WI38 (cell line): ENCODE data around the gene AADAC.
"Not testable (repeated sequence)": the region's sequence is repeated elsewhere in the genome, so short reads cannot be mapped to it uniquely, and the experiment has no call there.

Experiments
- H3K4me3 ChIP-seq: 2 replicates; pipeline ENCODE4 v1.5.1; 2011; ENCODE audit warnings: low read depth, mild to moderate bottlenecking, control low read depth, low read length
- TF ChIP-seq, protein P1 (sequence below): IDR thresholded peaks from 2 replicates; pipeline ENCODE4 v1.5.1; 2012; ENCODE audit warnings: low read depth, mild to moderate bottlenecking, control low read depth, low read length

Gene AADAC, protein sequence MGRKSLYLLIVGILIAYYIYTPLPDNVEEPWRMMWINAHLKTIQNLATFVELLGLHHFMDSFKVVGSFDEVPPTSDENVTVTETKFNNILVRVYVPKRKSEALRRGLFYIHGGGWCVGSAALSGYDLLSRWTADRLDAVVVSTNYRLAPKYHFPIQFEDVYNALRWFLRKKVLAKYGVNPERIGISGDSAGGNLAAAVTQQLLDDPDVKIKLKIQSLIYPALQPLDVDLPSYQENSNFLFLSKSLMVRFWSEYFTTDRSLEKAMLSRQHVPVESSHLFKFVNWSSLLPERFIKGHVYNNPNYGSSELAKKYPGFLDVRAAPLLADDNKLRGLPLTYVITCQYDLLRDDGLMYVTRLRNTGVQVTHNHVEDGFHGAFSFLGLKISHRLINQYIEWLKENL

DNA sequence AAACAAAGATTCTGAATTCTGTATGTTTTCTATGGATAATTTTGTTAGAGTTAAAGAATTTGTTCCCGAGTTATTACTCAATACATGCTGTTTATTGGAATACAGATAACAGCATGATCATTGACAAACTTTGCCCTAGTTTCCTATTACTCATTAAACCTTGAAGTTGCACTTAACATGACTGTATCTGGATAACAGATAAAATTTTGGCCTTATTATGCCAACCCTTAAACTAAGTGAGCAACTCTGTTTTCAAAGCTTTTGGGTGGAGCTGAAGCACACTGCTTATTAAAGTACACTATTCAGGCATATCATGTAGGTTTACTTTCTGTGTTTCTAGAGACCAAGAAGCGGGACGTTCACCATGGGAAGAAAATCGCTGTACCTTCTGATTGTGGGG lies at the start of gene AADAC:
TSS of gene AADAC (plus strand) at position 318 of the 400 bp plus-strand sequence. CDS start at position 365, 47 bp downstream.
- TF ChIP-seq, protein P1, sequence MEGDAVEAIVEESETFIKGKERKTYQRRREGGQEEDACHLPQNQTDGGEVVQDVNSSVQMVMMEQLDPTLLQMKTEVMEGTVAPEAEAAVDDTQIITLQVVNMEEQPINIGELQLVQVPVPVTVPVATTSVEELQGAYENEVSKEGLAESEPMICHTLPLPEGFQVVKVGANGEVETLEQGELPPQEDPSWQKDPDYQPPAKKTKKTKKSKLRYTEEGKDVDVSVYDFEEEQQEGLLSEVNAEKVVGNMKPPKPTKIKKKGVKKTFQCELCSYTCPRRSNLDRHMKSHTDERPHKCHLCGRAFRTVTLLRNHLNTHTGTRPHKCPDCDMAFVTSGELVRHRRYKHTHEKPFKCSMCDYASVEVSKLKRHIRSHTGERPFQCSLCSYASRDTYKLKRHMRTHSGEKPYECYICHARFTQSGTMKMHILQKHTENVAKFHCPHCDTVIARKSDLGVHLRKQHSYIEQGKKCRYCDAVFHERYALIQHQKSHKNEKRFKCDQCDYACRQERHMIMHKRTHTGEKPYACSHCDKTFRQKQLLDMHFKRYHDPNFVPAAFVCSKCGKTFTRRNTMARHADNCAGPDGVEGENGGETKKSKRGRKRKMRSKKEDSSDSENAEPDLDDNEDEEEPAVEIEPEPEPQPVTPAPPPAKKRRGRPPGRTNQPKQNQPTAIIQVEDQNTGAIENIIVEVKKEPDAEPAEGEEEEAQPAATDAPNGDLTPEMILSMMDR: no peak
- H3K4me3 ChIP-seq: no peak within 1 kb of the TSS

DNA sequence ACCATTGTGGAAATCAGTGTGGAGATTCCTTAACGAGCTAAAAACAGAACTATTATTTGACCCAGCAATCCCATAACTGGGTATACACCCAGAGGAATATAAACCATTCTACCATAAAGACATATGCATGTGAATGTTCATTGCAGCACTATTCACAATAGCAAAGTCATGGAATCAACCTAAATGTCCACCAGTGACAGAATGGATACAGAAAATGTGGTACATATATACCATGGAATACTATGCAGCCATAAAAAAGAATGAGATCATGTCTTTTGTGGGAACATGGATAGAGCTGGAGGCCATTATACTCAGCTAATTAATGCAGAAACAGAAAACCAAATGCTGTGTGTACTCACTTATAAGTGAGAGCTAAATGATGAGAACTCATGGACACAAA lies 49.2 kb upstream of the AADAC start:
- H3K4me3 ChIP-seq: not testable (repeated sequence)

DNA sequence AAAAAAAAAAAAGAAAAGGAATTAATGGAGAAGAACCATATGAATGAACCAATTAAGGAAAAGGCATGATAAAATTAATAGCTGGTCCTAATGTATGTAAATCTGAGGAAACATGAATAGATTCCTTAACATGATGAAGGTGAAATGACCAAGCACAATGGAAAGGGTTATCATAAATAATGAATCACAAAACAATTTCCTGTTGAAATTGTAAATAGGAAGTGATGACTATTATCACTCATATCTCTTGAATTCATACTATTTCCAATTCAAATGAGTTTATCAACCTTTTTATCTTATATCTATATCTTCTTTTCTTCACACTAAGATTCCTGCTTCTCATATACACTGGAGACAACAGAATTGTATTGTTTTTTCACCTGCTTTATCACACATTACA lies 48.2 kb upstream of the AADAC start:
- TF ChIP-seq, protein P1: no peak
- no peak overlapping the region for H3K4me3 ChIP-seq

DNA sequence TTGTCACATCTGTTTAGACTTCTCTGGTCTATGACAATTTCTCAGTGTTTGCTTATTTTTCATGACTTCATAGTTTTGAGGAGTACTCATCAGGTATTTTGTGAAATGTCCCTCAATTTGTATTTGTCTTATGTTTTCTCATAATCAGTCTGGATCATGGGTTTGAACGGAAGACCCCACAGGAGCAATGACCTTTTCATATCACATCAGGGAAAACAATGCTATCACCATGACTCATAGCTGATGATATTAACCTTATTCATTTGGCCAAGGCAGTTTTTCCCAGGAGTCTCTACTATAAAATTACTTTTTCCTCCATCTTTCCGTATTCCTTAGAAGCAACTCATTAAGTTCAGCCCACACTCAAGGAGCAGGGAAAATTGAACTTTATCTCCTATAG lies 47.5 kb upstream of the AADAC start:
- TF ChIP-seq, protein P1: no peak
- no peak overlapping the region for H3K4me3 ChIP-seq

DNA sequence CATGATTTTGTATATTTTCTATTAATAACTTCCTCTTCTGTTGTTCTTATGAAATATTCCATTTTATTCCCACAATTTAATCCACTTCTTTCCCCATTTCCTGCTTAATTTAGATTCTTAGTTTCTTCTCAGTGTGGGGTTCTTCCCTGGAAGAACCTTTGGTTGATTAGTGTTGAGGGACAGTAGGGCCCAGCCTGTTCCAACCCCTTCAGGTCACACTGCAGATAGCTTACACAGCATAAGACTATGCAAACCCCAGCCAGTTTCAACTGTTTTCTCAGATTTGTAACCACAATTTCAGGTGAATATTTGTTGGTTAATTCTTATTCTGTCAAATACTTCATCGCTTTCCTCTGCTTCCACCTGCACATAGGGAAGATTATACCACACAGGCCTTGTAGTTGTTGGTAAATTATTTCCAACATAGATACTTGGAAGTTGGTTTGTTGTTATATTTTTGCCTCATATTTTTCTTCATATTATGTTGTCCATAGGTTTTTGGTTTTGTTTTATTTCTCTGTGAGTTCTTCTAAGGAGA lies 45.5 kb upstream of the AADAC start:
- no peak overlapping the region for H3K4me3 ChIP-seq
- TF ChIP-seq, protein P1: no peak

DNA sequence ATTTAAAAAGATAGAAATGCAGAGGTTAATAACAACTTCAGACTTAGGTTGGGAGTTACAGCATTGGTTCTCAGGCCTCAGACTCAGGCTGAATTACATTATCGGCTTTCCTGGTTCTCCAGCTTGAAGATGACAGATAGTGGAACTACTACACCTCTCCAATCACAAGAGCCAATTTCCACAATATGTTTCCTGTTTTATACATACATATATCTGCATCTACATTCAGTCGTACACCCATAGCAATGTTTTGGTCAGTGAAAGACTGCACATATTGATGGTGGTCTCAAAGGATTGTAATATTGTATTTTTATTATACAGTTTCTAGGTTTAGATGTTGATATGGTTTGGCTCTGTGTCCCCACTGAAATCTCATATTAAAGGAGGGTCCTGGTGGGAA lies 44.7 kb upstream of the AADAC start:
- TF ChIP-seq, protein P1: no peak
- H3K4me3 ChIP-seq: no peak overlapping the region

DNA sequence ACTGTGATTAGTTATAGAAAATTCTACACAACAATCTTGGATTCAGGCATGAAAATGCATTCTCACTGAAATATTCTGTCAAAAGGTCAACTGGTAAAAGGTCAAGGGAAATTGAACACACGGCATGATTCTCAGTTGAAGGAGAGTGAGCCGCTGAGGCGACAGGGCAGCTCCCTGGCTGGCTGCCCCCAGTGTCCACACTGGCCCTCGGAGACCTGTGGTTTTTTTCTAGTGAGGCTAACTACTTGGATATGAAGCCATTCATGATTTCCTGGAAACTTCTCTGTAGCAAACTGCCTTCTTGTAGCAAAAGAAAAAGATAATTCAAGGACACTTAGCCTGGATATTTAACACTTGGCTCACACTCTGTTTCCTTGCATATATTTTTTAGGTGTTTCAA lies 43.0 kb upstream of the AADAC start:
- no peak overlapping the region for H3K4me3 ChIP-seq
- TF ChIP-seq, protein P1: no peak
